GM23338 (cell line): ENCODE data around the gene CDH20.

Experiments used
- CREB1 ChIP-seq: fragments of 250-450 bp; sonication (Bioruptor Pico); IDR thresholded peaks from 2 replicates; pipeline ENCODE4 v1.5.0; 2020; ENCODE audit warnings: low read depth, mild to moderate bottlenecking, moderate library complexity
- EZH2 ChIP-seq: fragments of 200-600 bp; sonication (generic); IDR thresholded peaks from one replicate; pipeline ENCODE4 v1.8.0; 2017; ENCODE audit warnings: antibody characterized with exemption, mild to moderate bottlenecking, low read depth; ENCODE audit not compliant: unreplicated experiment
- POLR2AphosphoS5 ChIP-seq: IDR thresholded peaks from 2 replicates; pipeline ENCODE4 v1.6.1; 2016; ENCODE audit warnings: antibody characterized with exemption, low read depth
- STAT1 ChIP-seq: IDR thresholded peaks from one replicate; pipeline ENCODE4 v1.6.1; 2016; ENCODE audit warnings: antibody characterized with exemption; ENCODE audit not compliant: unreplicated experiment
- TF ChIP-seq, protein P1 (sequence below), 2 experiments: fragments of 200-600 bp in 1 of 2; sonication (generic) in 1 of 2; conservative IDR thresholded peaks; 2 replicates each; pipeline versions ENCODE4 v1.5.1 to v1.6.1; 2016 to 2017; ENCODE audit warnings: antibody characterized with exemption in 2 of 2, low read depth in 2 of 2, mild to moderate bottlenecking in 2 of 2, moderate library complexity in 1 of 2
- TF ChIP-seq, protein P2 (sequence below): IDR thresholded peaks from one replicate; pipeline ENCODE4 v1.6.1; 2018; ENCODE audit warnings: antibody characterized with exemption; ENCODE audit not compliant: unreplicated experiment

DNA sequence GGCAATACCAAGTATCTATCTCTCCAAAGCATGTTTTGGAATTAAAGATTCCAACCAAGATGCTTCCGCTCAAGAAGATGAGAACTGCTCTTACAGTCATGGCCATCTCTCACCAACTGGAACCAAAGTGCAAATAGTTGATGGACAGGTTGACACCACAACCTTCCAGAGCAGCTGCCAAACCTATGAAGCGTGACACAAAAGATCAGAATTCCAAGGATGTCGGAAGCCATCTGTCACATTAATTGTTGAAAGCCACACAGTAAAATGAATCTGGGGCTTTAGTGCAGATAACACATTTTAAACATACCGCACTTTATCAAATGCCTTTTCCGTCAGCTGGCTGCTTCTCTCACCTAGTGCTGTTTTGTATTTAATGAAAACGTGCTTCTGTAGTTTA, 195.7 kb downstream of the CDH20 start:
- TF ChIP-seq, protein P1, sequence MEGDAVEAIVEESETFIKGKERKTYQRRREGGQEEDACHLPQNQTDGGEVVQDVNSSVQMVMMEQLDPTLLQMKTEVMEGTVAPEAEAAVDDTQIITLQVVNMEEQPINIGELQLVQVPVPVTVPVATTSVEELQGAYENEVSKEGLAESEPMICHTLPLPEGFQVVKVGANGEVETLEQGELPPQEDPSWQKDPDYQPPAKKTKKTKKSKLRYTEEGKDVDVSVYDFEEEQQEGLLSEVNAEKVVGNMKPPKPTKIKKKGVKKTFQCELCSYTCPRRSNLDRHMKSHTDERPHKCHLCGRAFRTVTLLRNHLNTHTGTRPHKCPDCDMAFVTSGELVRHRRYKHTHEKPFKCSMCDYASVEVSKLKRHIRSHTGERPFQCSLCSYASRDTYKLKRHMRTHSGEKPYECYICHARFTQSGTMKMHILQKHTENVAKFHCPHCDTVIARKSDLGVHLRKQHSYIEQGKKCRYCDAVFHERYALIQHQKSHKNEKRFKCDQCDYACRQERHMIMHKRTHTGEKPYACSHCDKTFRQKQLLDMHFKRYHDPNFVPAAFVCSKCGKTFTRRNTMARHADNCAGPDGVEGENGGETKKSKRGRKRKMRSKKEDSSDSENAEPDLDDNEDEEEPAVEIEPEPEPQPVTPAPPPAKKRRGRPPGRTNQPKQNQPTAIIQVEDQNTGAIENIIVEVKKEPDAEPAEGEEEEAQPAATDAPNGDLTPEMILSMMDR (conservative IDR thresholded peaks at IDR 0.05; ENCODE audit: low read depth in 2 of 2): no peak
- TF ChIP-seq, protein P2, sequence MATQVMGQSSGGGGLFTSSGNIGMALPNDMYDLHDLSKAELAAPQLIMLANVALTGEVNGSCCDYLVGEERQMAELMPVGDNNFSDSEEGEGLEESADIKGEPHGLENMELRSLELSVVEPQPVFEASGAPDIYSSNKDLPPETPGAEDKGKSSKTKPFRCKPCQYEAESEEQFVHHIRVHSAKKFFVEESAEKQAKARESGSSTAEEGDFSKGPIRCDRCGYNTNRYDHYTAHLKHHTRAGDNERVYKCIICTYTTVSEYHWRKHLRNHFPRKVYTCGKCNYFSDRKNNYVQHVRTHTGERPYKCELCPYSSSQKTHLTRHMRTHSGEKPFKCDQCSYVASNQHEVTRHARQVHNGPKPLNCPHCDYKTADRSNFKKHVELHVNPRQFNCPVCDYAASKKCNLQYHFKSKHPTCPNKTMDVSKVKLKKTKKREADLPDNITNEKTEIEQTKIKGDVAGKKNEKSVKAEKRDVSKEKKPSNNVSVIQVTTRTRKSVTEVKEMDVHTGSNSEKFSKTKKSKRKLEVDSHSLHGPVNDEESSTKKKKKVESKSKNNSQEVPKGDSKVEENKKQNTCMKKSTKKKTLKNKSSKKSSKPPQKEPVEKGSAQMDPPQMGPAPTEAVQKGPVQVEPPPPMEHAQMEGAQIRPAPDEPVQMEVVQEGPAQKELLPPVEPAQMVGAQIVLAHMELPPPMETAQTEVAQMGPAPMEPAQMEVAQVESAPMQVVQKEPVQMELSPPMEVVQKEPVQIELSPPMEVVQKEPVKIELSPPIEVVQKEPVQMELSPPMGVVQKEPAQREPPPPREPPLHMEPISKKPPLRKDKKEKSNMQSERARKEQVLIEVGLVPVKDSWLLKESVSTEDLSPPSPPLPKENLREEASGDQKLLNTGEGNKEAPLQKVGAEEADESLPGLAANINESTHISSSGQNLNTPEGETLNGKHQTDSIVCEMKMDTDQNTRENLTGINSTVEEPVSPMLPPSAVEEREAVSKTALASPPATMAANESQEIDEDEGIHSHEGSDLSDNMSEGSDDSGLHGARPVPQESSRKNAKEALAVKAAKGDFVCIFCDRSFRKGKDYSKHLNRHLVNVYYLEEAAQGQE: no peak
- TF ChIP-seq POLR2AphosphoS5 (no peak), EZH2 (no peak), CREB1 (CRISPR knock-in tag) (no peak), STAT1 (no peak)
